ENCODE data around the gene LPAR1.

DNA sequence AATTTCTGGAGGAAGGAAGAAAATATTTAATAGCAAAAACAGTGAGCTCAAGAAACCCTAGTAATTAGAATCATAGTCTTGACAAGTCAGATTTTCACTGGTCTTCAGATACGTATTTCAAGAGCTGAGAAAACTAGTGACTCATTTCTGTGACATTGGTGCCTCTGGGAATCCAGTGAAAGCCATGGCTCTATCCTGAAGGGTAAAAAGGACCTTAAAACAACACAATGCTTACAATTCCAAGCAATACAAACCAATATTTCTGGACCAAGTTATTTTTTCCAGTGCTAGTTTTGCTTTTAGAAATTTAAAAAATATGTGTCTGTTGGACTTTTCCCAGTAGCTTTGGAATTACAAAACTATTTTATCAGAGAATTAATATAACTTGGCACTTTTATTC lies 140.3 kb downstream of the LPAR1 start:
- no peak for TF ChIP-seq ZBTB7A (tag by site-specific recombination; IDR thresholded peaks at IDR 0.05; ENCODE audit: low read depth)
- TF ChIP-seq, protein P1, sequence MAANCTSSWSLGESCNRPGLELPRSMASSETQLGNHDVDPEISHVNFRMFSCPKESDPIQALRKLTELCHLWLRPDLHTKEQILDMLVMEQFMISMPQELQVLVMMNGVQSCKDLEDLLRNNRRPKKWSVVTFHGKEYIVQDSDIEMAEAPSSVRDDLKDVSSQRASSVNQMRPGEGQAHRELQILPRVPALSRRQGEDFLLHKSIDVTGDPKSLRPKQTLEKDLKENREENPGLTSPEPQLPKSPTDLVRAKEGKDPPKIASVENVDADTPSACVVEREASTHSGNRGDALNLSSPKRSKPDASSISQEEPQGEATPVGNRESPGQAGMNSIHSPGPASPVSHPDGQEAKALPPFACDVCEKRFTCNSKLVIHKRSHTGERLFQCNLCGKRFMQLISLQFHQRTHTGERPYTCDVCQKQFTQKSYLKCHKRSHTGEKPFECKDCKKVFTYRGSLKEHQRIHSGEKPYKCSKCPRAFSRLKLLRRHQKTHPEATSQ (tag by site-specific recombination; IDR thresholded peaks at IDR 0.05), result no peak
- TF ChIP-seq, protein P2, sequence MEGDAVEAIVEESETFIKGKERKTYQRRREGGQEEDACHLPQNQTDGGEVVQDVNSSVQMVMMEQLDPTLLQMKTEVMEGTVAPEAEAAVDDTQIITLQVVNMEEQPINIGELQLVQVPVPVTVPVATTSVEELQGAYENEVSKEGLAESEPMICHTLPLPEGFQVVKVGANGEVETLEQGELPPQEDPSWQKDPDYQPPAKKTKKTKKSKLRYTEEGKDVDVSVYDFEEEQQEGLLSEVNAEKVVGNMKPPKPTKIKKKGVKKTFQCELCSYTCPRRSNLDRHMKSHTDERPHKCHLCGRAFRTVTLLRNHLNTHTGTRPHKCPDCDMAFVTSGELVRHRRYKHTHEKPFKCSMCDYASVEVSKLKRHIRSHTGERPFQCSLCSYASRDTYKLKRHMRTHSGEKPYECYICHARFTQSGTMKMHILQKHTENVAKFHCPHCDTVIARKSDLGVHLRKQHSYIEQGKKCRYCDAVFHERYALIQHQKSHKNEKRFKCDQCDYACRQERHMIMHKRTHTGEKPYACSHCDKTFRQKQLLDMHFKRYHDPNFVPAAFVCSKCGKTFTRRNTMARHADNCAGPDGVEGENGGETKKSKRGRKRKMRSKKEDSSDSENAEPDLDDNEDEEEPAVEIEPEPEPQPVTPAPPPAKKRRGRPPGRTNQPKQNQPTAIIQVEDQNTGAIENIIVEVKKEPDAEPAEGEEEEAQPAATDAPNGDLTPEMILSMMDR (tag by site-specific recombination; IDR thresholded peaks at IDR 0.05), result no peak
- no peak for TF ChIP-seq ZNF664 (tag by site-specific recombination; IDR thresholded peaks at IDR 0.05)
- no peak for TF ChIP-seq ZNF549 (tag by site-specific recombination; IDR thresholded peaks at IDR 0.05)
